Stomach smooth muscle (tissue), 2 donors: ENCODE data around the gene UPK3BL2.
"Not testable (repeated sequence)": the region's sequence is repeated elsewhere in the genome, so short reads cannot be mapped to it uniquely, and the experiment has no call there.

Experiments
- H3K27ac ChIP-seq: one replicate; pipeline ENCODE4 v1.7.0; 2013; ENCODE audit warnings: mild to moderate bottlenecking, low read length, inconsistent platforms
- H3K27me3 ChIP-seq, 2 donors: one replicate each; pipeline ENCODE4 v1.7.0; 2013; ENCODE audit warnings: low read length in 2 of 2; ENCODE audit not compliant: insufficient read depth in 2 of 2, control insufficient read depth in 1 of 2
- H3K36me3 ChIP-seq, 2 donors: one replicate each; pipeline ENCODE4 v1.7.0; 2013; ENCODE audit warnings: low read length in 2 of 2; ENCODE audit not compliant: control insufficient read depth in 2 of 2, insufficient read depth in 2 of 2
- H3K4me1 ChIP-seq: one replicate; pipeline ENCODE4 v1.7.0; 2013; ENCODE audit warnings: low read length; ENCODE audit not compliant: control insufficient read depth, insufficient read depth
- H3K4me3 ChIP-seq, 2 donors: one replicate each; pipeline ENCODE4 v1.7.0; 2013; ENCODE audit warnings: low read length in 2 of 2
- H3K9ac ChIP-seq, 2 donors: one replicate each; pipeline ENCODE4 v1.7.0; 2013; ENCODE audit warnings: low read length in 2 of 2, mild to moderate bottlenecking in 1 of 2
- H3K9me3 ChIP-seq, 2 donors: one replicate each; pipeline ENCODE4 v1.7.0; 2013; ENCODE audit warnings: low read length in 2 of 2; ENCODE audit not compliant: control insufficient read depth in 2 of 2
- donor health status: healthy.
- donor health status: Pancreatic carcinoma.

Gene UPK3BL2

DNA sequence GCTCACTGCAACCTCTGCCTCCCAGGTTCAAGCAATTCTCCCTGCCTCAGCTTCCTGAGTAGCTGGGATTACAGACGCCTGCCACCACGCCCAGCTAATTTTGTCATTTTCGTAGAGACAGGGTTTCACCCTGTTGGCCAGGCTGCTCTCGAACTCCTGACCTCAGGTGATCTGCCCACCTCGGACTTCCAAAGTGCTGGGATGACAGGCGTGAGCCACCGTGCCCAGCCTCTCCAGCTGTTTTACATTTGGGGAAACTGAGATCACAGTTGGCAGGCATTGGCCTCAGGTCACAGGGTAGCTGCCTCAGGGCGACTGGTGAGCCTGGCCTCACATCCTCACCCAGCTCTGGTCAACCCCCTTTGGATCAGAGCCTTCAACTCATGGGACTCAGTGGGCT lies 32.9 kb downstream of the UPK3BL2 start:
- not testable (repeated sequence) for H3K27ac ChIP-seq, H3K4me3 ChIP-seq, H3K9ac ChIP-seq, H3K9me3 ChIP-seq, H3K4me1 ChIP-seq, H3K36me3 ChIP-seq, H3K27me3 ChIP-seq

DNA sequence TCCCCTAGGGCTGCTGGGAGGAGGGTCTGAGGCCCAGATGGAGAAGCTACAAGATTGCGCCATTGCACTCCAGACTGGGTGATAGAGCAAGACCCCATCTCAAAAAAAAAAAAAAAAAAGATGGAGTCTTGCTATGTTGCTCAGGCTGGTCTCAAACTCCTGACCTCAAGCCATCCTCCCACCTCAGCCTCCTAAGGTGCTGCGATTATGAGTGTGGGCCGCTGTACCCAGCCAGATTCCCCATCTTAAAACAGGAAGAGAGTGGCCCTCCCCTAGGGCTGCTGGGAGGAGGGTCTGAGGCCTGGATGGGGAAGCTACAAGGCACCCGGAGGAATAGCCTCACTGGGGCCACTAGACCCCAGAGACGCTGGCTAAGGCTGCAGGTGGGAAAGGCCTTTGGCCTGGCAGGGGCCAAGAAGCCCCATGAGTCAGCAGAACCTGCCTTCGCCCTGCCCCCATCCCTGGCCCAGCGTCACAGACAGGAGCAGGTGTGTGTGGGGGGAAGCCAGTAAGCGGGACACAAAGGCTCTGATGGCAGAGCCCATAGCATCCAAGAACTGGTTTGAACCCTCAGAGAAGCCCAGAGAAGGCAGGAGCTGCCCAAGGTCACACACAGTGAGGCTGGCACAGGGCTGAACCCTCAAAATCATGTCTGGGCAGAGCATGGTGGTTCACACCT lies 35.9 kb downstream of the UPK3BL2 start:
- H3K36me3 ChIP-seq, H3K9ac ChIP-seq, H3K4me3 ChIP-seq, H3K27me3 ChIP-seq, H3K4me1 ChIP-seq, H3K27ac ChIP-seq, H3K9me3 ChIP-seq: not testable (repeated sequence)

DNA sequence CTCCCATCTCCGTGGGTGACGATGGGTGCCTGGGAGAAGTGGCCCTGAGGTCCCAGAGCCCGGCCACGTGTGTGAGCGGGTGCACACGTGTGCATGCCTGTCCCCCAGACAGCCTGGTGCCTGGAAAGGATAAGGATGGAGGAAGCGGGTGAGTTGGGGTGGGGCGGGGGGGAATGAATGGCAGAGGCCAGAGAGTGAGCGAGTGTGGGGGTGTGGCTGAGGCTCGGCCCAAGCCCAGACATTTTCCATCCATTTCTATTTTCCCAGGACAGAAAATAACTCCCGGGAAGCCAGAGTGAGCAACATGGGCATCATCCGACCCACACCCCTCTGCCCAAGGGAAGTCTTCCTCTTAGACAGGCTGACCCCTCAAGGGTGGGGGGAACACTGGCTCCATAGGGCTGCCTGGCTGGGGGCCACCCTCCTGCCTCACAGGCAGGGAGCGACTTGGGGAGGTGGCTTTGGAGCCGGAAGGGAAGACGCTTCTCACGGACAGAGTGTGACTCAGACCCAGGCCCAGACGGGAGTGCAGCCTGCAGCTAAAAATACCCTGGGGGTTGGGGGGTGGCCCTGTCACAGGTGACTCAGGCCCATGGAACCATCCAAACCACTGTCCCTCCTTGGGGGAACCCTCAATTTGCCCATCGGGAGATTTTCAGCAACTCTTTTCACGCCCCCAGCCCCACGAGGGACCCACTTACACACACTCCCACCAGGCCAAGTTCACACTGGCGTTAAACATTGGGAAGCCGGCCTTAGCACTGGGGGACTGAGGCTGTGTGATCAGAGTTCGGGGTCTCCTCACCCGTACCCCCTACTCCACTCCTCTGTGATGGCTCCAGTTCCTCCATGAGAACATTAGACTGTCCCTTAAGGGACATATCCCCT lies 38.0 kb downstream of the UPK3BL2 start:
- H3K4me1 ChIP-seq, H3K9me3 ChIP-seq, H3K27ac ChIP-seq, H3K27me3 ChIP-seq, H3K4me3 ChIP-seq, H3K36me3 ChIP-seq, H3K9ac ChIP-seq: not testable (repeated sequence)

DNA sequence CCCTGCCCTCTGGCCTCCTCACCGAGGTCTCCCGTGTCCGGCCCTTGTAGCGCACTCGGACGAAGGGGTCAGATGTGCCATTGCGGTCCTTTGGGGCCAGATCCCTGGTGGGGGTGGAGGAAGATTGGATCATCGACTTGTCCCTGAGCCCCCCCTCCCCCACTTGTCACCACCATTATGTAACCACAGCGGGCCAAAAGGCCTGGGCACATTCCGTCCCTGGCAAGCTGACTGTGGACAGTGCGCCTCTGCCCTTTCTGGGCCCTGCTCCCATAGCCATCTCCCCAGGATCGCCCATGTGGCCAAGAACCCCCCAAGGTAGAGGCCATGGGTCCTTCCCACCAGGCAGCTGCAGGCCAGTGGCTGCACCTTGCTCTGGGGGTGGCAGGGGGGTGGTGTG lies 40.4 kb downstream of the UPK3BL2 start:
- H3K4me1 ChIP-seq, H3K27ac ChIP-seq, H3K9ac ChIP-seq, H3K9me3 ChIP-seq, H3K36me3 ChIP-seq, H3K4me3 ChIP-seq, H3K27me3 ChIP-seq: not testable (repeated sequence)

DNA sequence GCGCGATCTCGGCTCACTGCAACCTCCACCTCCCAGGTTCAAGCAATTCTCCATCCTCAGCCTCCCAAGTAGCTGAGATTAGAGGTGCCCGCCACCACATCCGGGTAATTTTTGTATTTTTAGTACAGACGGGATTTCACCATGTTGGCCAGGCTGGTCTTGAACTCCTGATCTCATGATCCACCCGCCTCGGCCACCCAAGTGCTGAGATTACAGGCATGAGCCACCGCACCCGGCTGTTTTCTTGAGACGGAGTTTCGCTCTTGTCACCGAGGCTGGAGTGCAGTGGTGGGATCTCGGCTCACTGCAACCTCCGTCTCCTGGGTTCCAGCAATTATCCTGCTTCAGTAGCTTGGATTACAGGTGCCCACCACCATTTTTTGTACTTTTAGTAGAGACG lies 45.2 kb downstream of the UPK3BL2 start:
- not testable (repeated sequence) for H3K36me3 ChIP-seq, H3K4me3 ChIP-seq, H3K4me1 ChIP-seq, H3K27me3 ChIP-seq, H3K27ac ChIP-seq, H3K9me3 ChIP-seq, H3K9ac ChIP-seq

DNA sequence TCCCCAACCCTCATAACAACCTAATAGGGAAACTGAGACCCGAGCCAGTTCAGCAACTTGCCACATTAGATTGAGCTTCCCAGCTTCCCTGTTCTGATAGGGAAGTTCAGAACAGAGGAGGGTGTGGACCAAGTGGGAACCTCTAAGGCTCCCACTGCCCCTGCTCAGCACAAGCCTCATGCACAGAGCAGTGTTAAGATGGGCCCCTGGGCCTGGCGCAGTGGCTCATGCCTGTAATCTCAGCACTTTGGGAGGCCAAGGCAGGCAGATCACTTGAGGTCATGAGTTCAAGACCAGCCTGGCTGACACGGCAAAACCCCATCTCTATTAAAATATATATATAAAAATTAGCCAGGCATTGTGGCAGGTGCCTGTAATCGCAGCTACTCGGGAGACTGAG lies 46.2 kb downstream of the UPK3BL2 start:
- not testable (repeated sequence) for H3K4me3 ChIP-seq, H3K36me3 ChIP-seq, H3K9ac ChIP-seq, H3K4me1 ChIP-seq, H3K27me3 ChIP-seq, H3K27ac ChIP-seq, H3K9me3 ChIP-seq

DNA sequence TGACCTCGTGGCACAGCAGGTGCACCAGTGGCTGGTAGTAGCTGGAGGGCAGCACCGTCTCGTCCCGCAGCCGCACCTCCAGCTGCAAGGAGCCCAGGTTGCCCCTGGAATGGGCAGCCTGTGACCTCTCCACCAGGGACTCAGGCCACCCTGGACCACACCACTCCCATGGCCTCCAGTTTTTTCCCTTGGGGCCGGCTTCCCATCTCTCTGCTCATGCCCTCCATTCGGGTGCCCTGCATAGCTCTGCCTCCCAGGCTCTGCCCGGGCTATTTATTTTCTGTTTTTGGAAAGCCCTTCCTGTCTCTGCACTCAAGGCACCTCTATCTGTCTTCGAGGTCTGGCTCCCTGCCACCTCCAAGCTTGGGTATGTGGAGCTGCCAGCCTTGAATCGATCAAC lies 46.6 kb downstream of the UPK3BL2 start:
- H3K4me3 ChIP-seq, H3K27ac ChIP-seq, H3K27me3 ChIP-seq, H3K4me1 ChIP-seq, H3K9ac ChIP-seq, H3K9me3 ChIP-seq, H3K36me3 ChIP-seq: not testable (repeated sequence)

DNA sequence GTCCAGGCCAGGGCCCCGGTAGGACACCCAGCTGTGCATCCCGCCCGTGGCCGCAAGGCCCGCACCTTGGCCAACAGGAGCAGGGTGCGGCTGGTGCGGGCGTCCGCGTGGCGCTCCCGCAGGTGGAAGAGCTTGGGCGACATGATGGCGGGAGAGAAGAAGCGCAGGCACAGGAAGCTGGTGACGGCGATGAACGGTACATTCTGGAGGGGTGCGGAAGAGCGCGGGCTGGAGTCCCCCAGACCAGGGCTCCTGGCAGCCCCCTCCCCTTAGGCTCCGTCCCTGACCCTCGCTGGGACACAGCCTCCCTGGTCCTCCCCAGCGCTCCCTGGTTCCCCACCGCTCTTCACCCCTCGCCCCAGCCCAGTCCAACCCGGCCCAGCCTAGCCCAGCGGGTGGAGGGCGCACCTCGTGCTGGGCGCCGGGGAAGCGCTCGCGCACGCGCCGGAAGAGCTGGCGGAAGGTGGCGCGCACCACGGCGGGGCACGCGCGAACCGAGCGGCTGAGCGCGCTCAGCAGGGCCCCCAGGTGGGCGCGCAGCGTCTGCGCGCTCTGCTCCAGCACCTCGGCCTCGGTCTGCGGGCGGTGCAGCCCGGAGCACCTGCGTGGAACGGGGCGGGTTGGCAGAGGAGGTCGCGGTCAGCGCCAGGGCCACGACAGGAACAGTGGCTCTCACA lies 48.9 kb downstream of the UPK3BL2 start:
- not testable (repeated sequence) for H3K4me3 ChIP-seq, H3K4me1 ChIP-seq, H3K27me3 ChIP-seq, H3K9ac ChIP-seq, H3K36me3 ChIP-seq, H3K27ac ChIP-seq, H3K9me3 ChIP-seq

DNA sequence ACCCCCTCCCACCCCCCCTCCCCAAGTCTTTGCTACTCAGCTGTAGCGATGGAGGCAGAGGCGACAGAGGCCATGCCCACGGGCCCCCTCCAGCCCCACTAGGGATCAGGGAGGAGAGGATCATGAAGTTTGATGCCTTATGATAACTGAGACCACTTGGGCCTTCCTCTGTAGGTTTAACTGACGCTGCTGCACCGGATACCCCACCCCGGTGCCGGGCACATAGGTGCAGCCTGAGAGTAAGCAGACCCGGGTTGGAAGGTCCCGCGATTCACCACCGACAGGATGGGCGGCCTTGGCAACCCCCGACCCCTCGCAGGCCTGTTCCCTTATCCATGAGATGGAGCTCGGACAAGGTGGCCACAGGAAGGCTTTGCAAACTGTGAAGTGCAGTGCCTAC lies 49.5 kb downstream of the UPK3BL2 start:
- not testable (repeated sequence) for H3K27ac ChIP-seq, H3K36me3 ChIP-seq

DNA sequence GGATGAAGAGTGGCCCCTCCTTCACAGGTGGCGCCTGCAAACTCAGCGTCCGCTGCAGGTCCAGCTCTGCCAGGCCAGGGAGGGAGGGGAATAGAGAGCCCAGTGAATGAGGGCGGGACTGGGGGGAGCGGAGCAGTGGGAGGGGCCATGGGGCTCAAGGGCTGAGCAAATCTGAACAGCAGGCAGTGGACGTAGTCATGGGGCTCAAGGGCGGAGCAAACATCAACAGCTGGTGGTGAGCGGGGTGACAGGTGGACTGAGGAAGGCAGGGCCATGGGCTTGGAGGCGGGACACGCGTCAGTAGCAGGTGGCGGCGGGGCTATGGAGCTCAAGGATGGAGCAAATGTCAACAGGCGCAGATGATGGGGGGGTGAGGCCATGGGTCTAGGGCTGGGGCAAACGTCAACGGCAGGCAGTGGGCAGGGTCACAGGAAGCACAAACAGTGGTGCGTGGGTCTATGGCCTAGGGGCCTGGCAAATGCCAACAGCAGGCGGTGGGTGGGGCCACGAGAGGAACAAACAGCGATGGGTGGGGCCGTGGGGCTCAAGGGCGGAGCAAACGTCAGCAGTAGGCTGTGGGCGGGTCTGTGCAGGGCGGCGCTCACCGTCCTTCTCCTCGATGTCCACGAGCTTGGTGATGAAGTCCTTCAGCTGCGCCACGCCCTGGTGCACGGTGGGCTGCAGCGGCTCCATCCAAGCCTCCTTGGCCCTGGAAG lies 50.1 kb downstream of the UPK3BL2 start:
- H3K9me3 ChIP-seq, H3K4me1 ChIP-seq, H3K27me3 ChIP-seq, H3K9ac ChIP-seq, H3K4me3 ChIP-seq, H3K36me3 ChIP-seq, H3K27ac ChIP-seq: not testable (repeated sequence)

More for the DNA sequence above, 49.5 kb downstream of the UPK3BL2 start:
- H3K4me3 ChIP-seq, H3K9ac ChIP-seq, H3K9me3 ChIP-seq, H3K27me3 ChIP-seq, H3K4me1 ChIP-seq: not testable (repeated sequence)
